Testis (tissue), 2 donors: Measurements from ENCODE around the gene GLCE.

ENCODE experiments used
- CTCF ChIP-seq, 3 experiments: fragments of 450-650 bp in 2 of 3; fragments of 200-600 bp in 1 of 3; sonication (generic) in 1 of 3; IDR thresholded peaks; one replicate each; pipeline ENCODE4 v1.5.1; 2016 to 2019; ENCODE audit warnings: antibody characterized with exemption in 3 of 3, mild to moderate bottlenecking in 2 of 3, moderate library complexity in 1 of 3
- POLR2A ChIP-seq: fragments of 450-650 bp; IDR thresholded peaks from one replicate; pipeline ENCODE4 v1.6.1; 2017; ENCODE audit warnings: antibody characterized with exemption, mild to moderate bottlenecking, moderate library complexity

- TF ChIP-seq CTCF (IDR thresholded peaks at IDR 0.05) (no peak), POLR2A (no peak)
These were observed 154.3 kb downstream of the GLCE start for GRCh38 chr15:69314736-69315135.
